Ovary (tissue), 9 donors: Measurements from ENCODE around the gene SLC48A1. TPM values are rescaled to one million over a fixed set of nuclear protein-coding genes. Genes with fewer than 3 reads are reported as not detected.

Source experiments
- DNase-seq, 5 donors: peaks; one replicate each; pipeline ENCODE4 v3.0.0-alpha.2; 2019 to 2020
- H3K27ac ChIP-seq, 2 donors: fragments of 200-600 bp; one replicate each; pipeline versions ENCODE4 v1.5.1 to v1.8.0; 2019 to 2022
- H3K27me3 ChIP-seq: fragments of 200-600 bp; one replicate; pipeline ENCODE4 v1.8.0; 2022
- H3K36me3 ChIP-seq: fragments of 200-600 bp; sonication (generic); one replicate; pipeline ENCODE4 v1.5.1; 2019
- H3K4me1 ChIP-seq: one replicate; pipeline ENCODE4 v1.8.1; 2013; ENCODE audit warnings: mild to moderate bottlenecking, moderate library complexity; ENCODE audit not compliant: insufficient read depth
- H3K4me3 ChIP-seq: fragments of 200-600 bp; sonication (generic); one replicate; pipeline ENCODE4 v1.5.1; 2017
- H3K9me3 ChIP-seq, 2 donors: fragments of 200-600 bp in 1 of 2; sonication (generic) in 1 of 2; one replicate each; pipeline versions ENCODE4 v1.5.1 to v1.8.1; 2013 to 2019; ENCODE audit warnings: mild to moderate bottlenecking in 1 of 2, moderate library complexity in 1 of 2
- CTCF ChIP-seq, 3 donors: fragments of 450-650 bp in 2 of 3; fragments of 200-600 bp in 1 of 3; IDR thresholded peaks; one replicate each; pipeline versions ENCODE4 v1.5.1 to v1.8.0; 2016 to 2022; ENCODE audit warnings: antibody characterized with exemption in 3 of 3, mild to moderate bottlenecking in 1 of 3
- EP300 ChIP-seq: sonication (generic); formaldehyde crosslinking; IDR thresholded peaks from one replicate; pipeline ENCODE4 v1.6.1; 2017; ENCODE audit warnings: antibody characterized with exemption
- POLR2A ChIP-seq: fragments of 450-650 bp; IDR thresholded peaks from one replicate; pipeline ENCODE4 v1.6.1; 2017; ENCODE audit warnings: antibody characterized with exemption, mild to moderate bottlenecking, moderate library complexity
- WGBS, 3 donors: extraction: QIAGEN DNeasy Blood & Tissue Kit in 1 of 3; methylation state at CpG; one replicate each; pipeline versions ENCODE4 v1.1.5 to v1.1.7; 2013 to 2017; 5-methylcytosine and 5-hydroxymethylcytosine counted together
- intact Hi-C, 4 donors: fragments of 100-400 bp; cut with DNase I; formaldehyde crosslinking; loops; one replicate each; pipeline versions ENCODE4 v1.11.0 to v1.15.1; 2022 to 2023
- polyA plus RNA-seq, 2 donors: library from polyadenylated mRNA; stranded (reverse); fragments of 200-250 nt in 1 of 2; fragments of 350-450 nt in 1 of 2; fragmentation: Illumina TruSeq in 1 of 2; extraction: RNeasy Lipid Tissue Mini Kit (QIAGEN cat#74804) in 1 of 2; gene quantifications; one replicate each; pipeline ENCODE4 v1.2.3, GENCODE V29; 2013 to 2014
- total RNA-seq, 7 donors: library from RNA; depleted of rRNA in 2 of 7; stranded (reverse); fragments of >200 nt in 2 of 7; fragmentation: NEBNext Ultra II Directional in 3 of 7; extraction: Animal tissue kit (Norgen Biotek cat#: 25700) in 3 of 7; gene quantifications; one replicate each; pipeline versions ENCODE4 v1.1.0 to v1.2.4, GENCODE V29; 2016 to 2023
- donor health status: DM: no; HTN: no; CAD: no; lungs with moderate emphysema.
- donor health status: DM: no; HTN: no; CAD: no.
- donor health status: Bipolar disorder and iron deficiency.
- donor health status: DM: yes; HTN: yes; CAD: no.
- donor health status: DM: no; HTN: no; CAD: no.
- donor health status: DM: yes; HTN: yes; CAD: no.

SLC48A1 gene
- total and polyA plus RNA-seq, 9 donors, result 24.1 to 143 (median 68.7) TPM

GRCh38 chr12:47786662-47787280 is 13.7 kb downstream of the SLC48A1 start:
- Histone ChIP-seq H3K36me3 (no peaks in the 10 kb centered on the region), H3K9me3 (no peaks in the 10 kb centered on the region), H3K4me1 (no peaks in the 10 kb centered on the region), H3K4me3 (no peak overlapping the region), H3K27me3 (no peaks in the 10 kb centered on the region), H3K27ac (peak overlapping the region in 1 of 2 donors; percentile 70)
- 87 to 92% (median 90%) methylated on average over 10 of the region's 10 CpGs for WGBS, 3 donors
- DNase-seq, result no peak
- no peak for TF ChIP-seq POLR2A
- TF ChIP-seq EP300, result no peak
- no peak for TF ChIP-seq CTCF (IDR thresholded peaks at IDR 0.05)
- intact Hi-C loops, result loop anchor here in 2 of 4 donors (5.0 to 10.0 kb wide), 2 partner anchors 48 to 51 kb away; no protein-coding TSS in a partner anchor

- Histone ChIP-seq H3K4me1 (no peaks in the 10 kb centered on the region), H3K4me3 (no peak overlapping the region), H3K27me3 (no peaks in the 10 kb centered on the region), H3K36me3 (no peaks in the 10 kb centered on the region), H3K9me3 (no peaks in the 10 kb centered on the region), H3K27ac (no peak overlapping the region)
- no peak for TF ChIP-seq EP300
- TF ChIP-seq CTCF (IDR thresholded peaks at IDR 0.05), result no peak
- TF ChIP-seq POLR2A, result no peak
- intact Hi-C loops, result loop anchor here in 2 of 4 donors (5.0 to 10.0 kb wide), 2 partner anchors 47 to 50 kb away; no protein-coding TSS in a partner anchor
- 75 to 79% (median 77%) methylated on average over 14 of the region's 14 CpGs for WGBS, 3 donors
- no peak for DNase-seq
Observed at GRCh38 chr12:47787596-47788319, 14.7 kb downstream of the SLC48A1 start.

GRCh38 chr12:47789141-47789540 is 16.1 kb downstream of the SLC48A1 start:
- H3K27me3 ChIP-seq, result no peaks in the 10 kb centered on the region
- no peak overlapping the region for H3K4me3 ChIP-seq
- DNase-seq, result no peak
- no peak for TF ChIP-seq EP300
- no peak for TF ChIP-seq CTCF (IDR thresholded peaks at IDR 0.05)
- no peak for TF ChIP-seq POLR2A
- intact Hi-C loops, result loop anchor here in 2 of 4 donors (5.0 to 10.0 kb wide), 2 partner anchors 46 to 48 kb away; no protein-coding TSS in a partner anchor
- no peaks in the 10 kb centered on the region for H3K9me3 ChIP-seq
- H3K36me3 ChIP-seq, result no peaks in the 10 kb centered on the region
- H3K27ac ChIP-seq, result no peak overlapping the region
- no peaks in the 10 kb centered on the region for H3K4me1 ChIP-seq
- WGBS, 3 donors, result 89 to 93% (median 90%) methylated on average over 5 of the region's 5 CpGs

- no peak for DNase-seq
- H3K4me1 ChIP-seq, result no peaks in the 10 kb centered on the region
- H3K36me3 ChIP-seq, result no peaks in the 10 kb centered on the region
- no peak overlapping the region for H3K4me3 ChIP-seq
- TF ChIP-seq CTCF (IDR thresholded peaks at IDR 0.05) (no peak), POLR2A (no peak), EP300 (no peak)
- no peak overlapping the region for H3K27ac ChIP-seq
- no peaks in the 10 kb centered on the region for H3K9me3 ChIP-seq
- intact Hi-C loops, result loop anchor here in 2 of 4 donors (5.0 to 10.0 kb wide), 2 partner anchors 45 to 47 kb away; no protein-coding TSS in a partner anchor
- 87 to 90% (median 88%) methylated on average over 20 to 22 of the region's 22 CpGs for WGBS, 3 donors
- no peaks in the 10 kb centered on the region for H3K27me3 ChIP-seq
Observed at GRCh38 chr12:47789712-47790489, 16.9 kb downstream of the SLC48A1 start.
